ENCODE data around the gene SCAND1.

The SCAND1 gene

DNA sequence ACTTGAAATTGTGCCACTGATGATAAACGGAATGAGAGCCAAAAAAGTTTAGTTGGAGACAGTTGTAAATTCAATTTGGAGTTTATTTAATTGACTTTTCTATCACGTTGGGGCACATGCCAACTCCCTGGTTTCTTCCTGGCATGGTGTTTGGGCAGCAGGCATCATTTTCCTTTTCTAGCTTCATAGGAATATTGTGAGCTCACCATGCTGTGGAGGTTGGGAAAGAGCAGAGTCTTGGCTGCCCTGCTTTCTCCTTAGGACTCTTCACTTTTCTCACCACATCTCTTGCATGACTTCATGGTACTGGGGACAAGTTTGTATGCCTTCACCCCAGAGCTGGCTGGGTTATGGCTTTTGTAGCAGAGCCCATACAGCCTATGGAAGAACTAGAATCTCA is 6.4 kb downstream of the SCAND1 start:
- H3K4me3 ChIP-seq (ENCODE audit: low read length), result no peak overlapping the region
- TF ChIP-seq ZNF274 (IDR thresholded peaks at IDR 0.05; ENCODE audit: low read depth, low read length), result no peak

DNA sequence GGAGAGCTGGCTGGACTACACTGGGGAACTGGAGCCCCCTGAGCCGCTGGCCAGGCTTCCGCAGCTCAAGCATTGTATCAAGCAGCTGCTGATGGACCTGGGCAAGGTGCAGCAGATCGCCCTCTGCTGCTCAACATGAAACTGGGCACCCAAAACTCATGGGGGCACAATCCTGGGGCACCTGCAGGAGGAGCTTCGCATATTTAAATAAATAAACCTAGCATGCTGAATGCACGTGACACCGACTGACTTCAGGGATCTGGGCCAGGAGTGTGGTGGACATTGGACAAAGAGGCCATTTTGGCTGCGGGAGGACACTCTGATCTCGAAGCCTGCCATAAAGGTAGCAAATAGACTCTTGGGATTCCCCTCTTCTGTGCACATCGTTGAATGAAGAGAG is 6.8 kb downstream of the SCAND1 start:
- no peak for TF ChIP-seq ZNF274 (IDR thresholded peaks at IDR 0.05; ENCODE audit: low read depth, low read length)
- H3K4me3 ChIP-seq (ENCODE audit: low read length), result no peak overlapping the region

DNA sequence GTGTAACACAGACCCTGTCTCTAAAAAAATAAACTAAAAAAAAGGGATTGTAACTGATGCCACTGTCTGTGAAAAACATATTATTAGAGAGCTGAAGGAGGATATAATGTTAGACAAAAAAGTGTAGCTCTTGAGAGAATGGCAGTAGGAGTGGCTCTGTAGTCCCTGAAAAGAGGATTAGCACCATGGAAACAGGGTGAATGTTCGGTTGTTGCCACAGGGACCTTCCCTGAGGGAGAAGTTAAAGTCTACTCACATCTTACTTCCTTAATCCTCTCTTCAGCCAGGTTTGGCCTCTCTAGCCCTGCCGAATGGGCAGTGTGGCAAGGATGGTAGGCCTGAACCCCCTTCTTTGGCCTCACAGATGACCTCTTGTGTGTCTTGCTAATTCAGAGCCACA is 12.1 kb downstream of the SCAND1 start:
- no peak for TF ChIP-seq ZNF274 (IDR thresholded peaks at IDR 0.05; ENCODE audit: low read depth, low read length)

DNA sequence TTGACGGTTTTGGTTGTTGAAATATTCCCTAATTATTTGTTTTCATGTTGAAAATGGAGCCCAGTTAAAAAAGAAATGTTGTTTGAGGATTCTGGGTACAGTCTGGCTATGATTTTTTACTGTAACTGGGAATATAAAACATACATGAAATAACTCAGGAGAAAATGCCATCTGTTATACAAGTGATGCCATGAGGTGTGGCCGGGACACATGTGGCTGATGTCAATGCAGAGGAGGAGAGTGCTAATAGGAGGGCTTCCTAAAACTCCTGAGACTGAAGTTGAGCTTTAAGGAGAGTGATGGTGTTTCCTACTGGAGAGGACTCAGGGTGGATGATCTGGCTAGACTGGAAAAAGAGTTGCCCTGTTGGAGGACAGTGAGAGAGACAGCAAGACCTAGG is 12.7 kb downstream of the SCAND1 start:
- no peak for TF ChIP-seq ZNF274 (IDR thresholded peaks at IDR 0.05; ENCODE audit: low read depth, low read length)
- no peak overlapping the region for H3K4me3 ChIP-seq (ENCODE audit: low read length)

More for the DNA sequence above, 12.1 kb downstream of the SCAND1 start:
- no peak overlapping the region for H3K4me3 ChIP-seq (ENCODE audit: low read length)

DNA sequence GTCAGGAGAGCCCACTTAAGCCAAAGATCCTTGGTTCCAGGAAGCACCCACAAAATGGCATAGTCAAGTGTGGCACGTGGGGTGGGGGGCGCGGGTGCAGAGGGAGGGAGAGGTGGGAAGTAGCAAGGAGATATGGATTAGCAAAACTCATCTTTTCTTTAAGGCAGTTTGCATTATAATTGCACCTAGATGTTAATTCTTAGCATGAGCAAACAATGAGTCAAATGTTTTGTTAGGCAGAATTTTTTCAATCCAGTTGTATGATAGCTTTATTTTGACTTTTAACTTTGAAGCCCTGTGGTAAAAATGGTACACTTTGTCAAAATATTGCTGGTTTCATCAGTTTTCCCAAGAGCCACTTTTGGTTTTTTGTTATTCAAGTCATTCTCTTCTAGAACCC is 15.0 kb downstream of the SCAND1 start:
- no peak for TF ChIP-seq ZNF274 (IDR thresholded peaks at IDR 0.05; ENCODE audit: low read depth, low read length)

DNA sequence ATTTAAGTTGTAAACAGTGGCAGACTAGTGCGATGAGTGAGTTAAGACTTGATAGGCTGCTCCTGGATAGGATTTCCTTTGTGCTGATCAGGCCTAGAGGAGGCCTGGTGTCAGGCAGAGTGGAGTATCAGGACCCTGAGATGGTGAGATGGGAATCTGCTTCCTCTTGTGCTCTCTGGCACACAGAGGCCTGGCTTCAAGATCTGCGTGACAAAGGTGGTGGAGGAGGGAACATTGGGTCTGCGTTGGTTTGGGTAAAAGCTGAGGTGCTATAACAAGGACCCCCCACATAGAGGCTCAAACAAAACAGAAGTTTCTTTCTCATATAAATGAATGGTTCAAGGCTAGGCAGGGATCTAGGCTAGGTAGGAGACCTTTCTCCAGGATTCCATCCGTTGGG is 20.3 kb downstream of the SCAND1 start:
- no peak for TF ChIP-seq ZNF274 (IDR thresholded peaks at IDR 0.05; ENCODE audit: low read depth, low read length)
- no peak overlapping the region for H3K4me3 ChIP-seq (ENCODE audit: low read length)

More for the DNA sequence above, 15.0 kb downstream of the SCAND1 start:
- H3K4me3 ChIP-seq (ENCODE audit: low read length), result no peak overlapping the region

DNA sequence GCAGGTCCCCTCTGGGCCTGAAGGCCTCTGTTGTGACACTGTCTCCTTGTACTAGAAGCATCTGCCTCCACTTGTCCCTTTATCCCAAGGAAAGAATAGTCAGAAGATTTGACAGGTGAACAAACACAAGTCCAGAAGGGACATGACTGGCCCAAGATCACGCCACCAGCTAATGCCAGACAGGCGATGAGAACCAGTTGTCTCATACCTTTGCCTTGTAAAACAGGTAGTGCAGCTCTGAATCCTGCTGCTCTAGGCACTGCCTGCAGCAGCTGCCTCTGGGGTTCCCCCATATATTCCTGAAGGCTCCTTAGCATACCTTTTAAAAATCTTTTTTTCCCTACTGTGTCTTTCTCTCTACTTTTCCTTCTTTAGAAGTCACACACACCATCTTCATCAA is 25.0 kb downstream of the SCAND1 start:
- TF ChIP-seq ZNF274 (IDR thresholded peaks at IDR 0.05; ENCODE audit: low read depth, low read length), result no peak
- H3K4me3 ChIP-seq (ENCODE audit: low read length), result no peak overlapping the region

DNA sequence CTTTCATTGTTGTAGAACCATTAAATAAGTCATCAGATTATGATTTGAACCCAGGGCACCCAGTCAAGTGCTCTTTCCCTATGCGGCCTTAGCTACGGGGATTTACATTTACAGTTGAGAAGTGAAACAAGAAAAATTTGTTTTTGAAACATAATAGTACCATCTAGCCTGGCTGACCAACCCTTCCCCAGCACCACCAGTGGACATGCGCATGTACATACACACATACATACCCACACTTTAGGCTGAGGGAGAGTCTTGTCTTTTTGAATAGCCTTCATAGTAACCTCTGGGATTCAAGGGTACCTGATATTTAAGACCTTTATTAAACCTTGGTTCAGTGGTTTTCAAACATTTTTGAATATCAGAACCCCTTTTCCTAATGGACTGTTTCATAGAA is 33.8 kb downstream of the SCAND1 start:
- no peak for TF ChIP-seq ZNF274 (IDR thresholded peaks at IDR 0.05; ENCODE audit: low read depth, low read length)
- H3K4me3 ChIP-seq (ENCODE audit: low read length), result no peak overlapping the region

DNA sequence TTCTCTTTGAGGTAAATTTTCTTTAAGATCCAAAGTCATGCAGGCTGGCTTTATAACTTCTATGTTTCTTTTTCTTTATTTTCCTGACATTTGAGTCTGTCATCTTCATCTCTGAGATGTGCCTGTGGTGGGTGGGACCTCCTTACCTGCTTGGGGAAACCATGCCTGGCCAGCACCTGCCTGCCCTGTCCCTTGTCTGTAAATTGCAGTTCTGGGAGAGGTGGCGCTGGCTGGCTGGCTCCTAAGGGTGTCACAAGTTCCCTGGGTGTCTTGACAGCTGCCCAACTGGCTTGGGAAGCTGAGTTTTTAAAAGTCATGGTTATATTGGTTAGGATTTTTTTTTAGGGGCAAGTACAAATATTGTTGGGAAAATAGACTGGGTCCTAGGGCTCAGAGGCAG is 36.3 kb downstream of the SCAND1 start:
- no peak for TF ChIP-seq ZNF274 (IDR thresholded peaks at IDR 0.05; ENCODE audit: low read depth, low read length)
- no peak overlapping the region for H3K4me3 ChIP-seq (ENCODE audit: low read length)

DNA sequence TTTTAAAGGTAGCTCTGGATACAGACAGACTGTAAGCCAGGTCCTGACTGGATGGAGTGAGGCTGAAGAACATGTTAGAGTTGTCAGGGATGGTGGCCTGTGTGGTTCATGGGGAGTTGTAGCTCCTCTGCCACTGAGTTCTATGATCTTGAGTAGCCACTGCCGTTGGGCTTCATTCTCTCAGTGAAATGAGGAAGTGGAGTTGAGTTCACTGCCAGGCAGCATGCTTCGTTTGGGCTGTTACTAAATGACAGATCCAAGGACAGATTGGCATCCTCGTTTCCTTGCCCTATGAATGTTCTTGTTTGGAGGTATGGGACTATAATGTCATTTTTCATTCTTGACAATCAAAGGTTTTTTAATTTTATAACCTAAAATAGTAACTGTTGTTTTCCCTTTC is 37.2 kb downstream of the SCAND1 start:
- no peak for TF ChIP-seq ZNF274 (IDR thresholded peaks at IDR 0.05; ENCODE audit: low read depth, low read length)
- no peak overlapping the region for H3K4me3 ChIP-seq (ENCODE audit: low read length)

DNA sequence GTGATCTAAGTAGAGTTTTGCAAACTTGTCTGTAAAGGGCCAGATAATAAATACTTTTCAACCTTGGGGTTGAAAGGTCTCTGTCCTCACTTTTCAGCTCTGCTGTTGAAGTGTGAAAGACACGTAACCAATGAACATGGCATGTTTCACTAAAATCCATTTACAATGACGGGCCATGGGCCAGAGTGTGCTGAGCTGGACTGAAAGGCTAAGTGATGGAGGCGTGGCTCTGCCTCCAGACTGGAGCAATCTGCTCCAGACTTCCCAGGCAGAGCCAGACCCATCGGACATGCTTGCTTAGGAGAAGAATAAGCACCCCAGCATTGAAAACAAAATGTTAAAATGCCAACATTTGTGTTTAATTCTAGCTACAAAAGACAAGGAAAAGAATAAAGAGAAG is 41.4 kb downstream of the SCAND1 start:
- H3K4me3 ChIP-seq (ENCODE audit: low read length), result no peak overlapping the region
- no peak for TF ChIP-seq ZNF274 (IDR thresholded peaks at IDR 0.05; ENCODE audit: low read depth, low read length)

DNA sequence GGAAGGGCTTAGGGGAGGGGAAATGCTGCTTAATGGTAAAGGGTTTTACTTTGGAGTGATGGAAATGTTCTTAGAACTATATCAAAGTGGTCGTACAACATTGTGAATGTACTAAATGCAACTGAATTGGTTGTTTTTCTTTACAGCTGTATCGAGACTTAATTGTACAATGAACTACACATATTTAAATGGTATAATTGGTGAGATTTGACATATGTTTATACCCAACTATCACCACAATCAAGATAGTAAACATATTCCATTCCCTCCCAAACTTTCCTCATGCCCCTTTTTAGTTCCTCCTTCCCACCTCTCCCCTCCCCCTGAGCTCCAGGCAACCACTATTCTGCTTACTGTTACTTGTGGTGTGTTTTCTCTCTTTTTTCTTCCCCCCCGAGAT is 44.0 kb downstream of the SCAND1 start:
- no peak overlapping the region for H3K4me3 ChIP-seq (ENCODE audit: low read length)
- TF ChIP-seq ZNF274 (IDR thresholded peaks at IDR 0.05; ENCODE audit: low read depth, low read length), result no peak

DNA sequence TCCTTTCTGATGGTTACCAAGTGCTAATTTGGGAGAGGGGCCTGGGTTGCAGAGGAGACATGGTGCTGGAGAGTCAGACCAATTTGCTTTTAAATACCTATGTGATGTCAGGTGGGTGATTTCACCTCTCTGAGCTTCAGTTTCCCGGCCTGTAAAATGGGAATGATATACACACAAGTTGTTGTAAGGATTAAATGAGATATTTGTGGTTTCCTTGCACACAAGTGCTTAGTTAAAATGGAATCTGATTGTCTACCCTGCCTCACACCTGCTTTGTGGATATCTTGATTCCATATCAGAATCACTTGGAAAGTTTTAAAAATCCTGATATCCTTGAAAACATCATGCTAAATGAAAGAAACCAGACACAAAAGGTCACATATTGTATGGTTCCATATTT is 44.5 kb downstream of the SCAND1 start:
- no peak overlapping the region for H3K4me3 ChIP-seq (ENCODE audit: low read length)

DNA sequence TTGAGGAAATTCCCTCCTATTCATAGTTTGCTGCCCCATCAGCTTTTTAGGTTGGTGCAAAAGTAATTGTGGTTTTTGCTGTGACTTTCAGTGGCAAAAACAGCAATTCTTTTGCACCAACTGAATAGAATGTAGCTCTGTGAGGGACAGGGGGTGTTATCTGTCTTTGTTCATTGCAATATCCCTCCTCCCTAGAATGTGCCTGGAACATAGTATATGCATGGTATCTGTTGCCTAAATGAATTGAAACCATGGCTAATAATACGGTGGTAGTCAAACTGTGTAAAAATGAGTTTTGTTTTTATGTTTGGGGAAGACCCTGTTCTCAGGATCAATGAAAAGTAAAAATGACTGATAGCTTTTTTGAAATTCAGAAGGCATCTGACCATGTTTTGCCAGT is 45.1 kb downstream of the SCAND1 start:
- TF ChIP-seq ZNF274 (IDR thresholded peaks at IDR 0.05; ENCODE audit: low read depth, low read length), result no peak
- H3K4me3 ChIP-seq (ENCODE audit: low read length), result no peak overlapping the region

More for the DNA sequence above, 44.5 kb downstream of the SCAND1 start:
- no peak for TF ChIP-seq ZNF274 (IDR thresholded peaks at IDR 0.05; ENCODE audit: low read depth, low read length)

DNA sequence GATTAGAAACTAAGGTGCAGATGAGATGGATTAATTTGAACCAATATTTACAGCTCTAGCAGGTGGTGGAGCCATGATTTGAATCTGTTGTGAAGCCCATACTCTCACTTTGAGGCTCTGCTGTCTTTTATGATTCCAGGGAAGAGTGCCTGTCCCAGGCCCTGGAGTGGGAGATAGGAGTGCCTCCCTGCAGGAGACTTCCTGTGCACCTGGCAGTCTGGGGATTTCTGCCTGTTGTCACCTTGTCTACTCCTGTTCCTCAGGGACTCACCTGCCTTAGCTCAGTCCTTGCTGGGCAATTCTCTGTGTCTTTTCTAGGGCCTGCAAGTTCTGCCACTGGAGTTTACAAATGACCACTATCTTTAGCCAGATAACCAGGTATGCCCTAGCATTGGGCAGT is 46.3 kb downstream of the SCAND1 start:
- TF ChIP-seq ZNF274 (IDR thresholded peaks at IDR 0.05; ENCODE audit: low read depth, low read length), result no peak

DNA sequence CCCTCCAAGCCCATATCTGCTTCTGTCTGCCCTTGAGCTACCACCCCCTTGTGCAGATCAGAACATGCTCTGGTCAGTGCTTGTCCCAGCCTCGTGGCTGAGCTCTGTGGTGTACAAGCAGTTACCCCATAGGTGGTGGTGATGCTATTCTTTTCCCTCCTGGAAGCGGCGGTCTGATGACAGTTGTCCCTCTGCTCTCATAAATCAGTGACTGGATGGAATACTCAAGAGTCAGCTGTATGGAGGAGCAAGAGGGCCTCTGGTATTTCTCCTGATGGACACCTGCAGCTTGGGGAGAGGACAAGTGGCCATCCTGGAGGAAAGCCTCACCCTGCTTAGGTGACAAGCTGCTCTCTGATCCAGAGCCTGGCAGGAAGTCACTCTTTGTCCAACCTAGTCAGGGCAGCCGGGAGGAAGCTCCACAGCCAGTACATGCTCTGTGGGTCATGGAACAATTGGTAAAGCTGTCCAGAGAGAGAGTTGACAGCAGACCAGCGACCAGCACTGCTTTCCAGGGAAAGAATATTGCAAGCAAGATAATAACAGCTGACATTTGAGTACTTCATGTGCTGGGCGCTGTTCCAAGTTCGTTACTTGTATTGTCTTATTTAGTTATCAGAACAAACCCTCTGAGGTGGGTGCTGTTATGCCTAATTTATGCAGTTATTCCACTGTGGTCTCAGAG is 47.1 kb downstream of the SCAND1 start:
- H3K4me3 ChIP-seq (ENCODE audit: low read length), result no peak overlapping the region
- TF ChIP-seq ZNF274 (IDR thresholded peaks at IDR 0.05; ENCODE audit: low read depth, low read length), result no peak

More for the DNA sequence above, 46.3 kb downstream of the SCAND1 start:
- no peak overlapping the region for H3K4me3 ChIP-seq (ENCODE audit: low read length)

All from GM08714 (cell line).